Transverse colon (tissue), 4 donors: ENCODE data around the gene PPP3CA. TPM values are rescaled to one million over a fixed set of nuclear protein-coding genes. Genes with fewer than 3 reads are reported as not detected.
"Not testable (repeated sequence)": the region's sequence is repeated elsewhere in the genome, so short reads cannot be mapped to it uniquely, and the experiment has no call there.

Experiments used
- DNase-seq: peaks from one replicate; pipeline ENCODE4 v3.0.0-alpha.2; 2019
- H3K27ac ChIP-seq, 4 donors: fragments of 200-600 bp; sonication (generic); 2 replicates each; pipeline ENCODE4 v1.5.1; 2016 to 2018; ENCODE audit warnings: inconsistent platforms in 4 of 4
- H3K27me3 ChIP-seq: fragments of 200-600 bp; sonication (generic); 2 replicates; pipeline ENCODE4 v1.5.1; 2017; ENCODE audit warnings: inconsistent platforms
- H3K36me3 ChIP-seq, 4 donors: fragments of 200-600 bp; sonication (generic); 2 replicates each; pipeline ENCODE4 v1.5.1; 2017 to 2019; ENCODE audit warnings: inconsistent platforms in 4 of 4
- H3K4me1 ChIP-seq, 4 donors: fragments of 200-600 bp; sonication (generic); 2 replicates each; pipeline ENCODE4 v1.5.1; 2017 to 2020; ENCODE audit warnings: inconsistent platforms in 4 of 4
- H3K4me3 ChIP-seq, 4 donors: fragments of 200-600 bp; sonication (generic); 1 replicate in 1 of 4; 2 replicates in 3 of 4; pipeline versions ENCODE4 v1.5.1 to v1.6.1; 2017 to 2019; ENCODE audit warnings: inconsistent platforms in 4 of 4
- H3K9me3 ChIP-seq, 2 donors: fragments of 200-600 bp; sonication (generic); 2 replicates each; pipeline ENCODE4 v1.5.1; 2017 to 2019; ENCODE audit warnings: inconsistent platforms in 2 of 2
- CTCF ChIP-seq, 5 experiments: fragments of 200-600 bp in 3 of 5; fragments of 450-650 bp in 2 of 5; sonication (generic) in 3 of 5; IDR thresholded peaks; 1 replicate in 2 of 5; 2 replicates in 3 of 5; pipeline ENCODE4 v1.5.1; 2016 to 2017; ENCODE audit warnings: antibody characterized with exemption in 5 of 5, inconsistent platforms in 3 of 5, mild to moderate bottlenecking in 2 of 5, moderate library complexity in 1 of 5
- EP300 ChIP-seq: sonication (generic); formaldehyde crosslinking; IDR thresholded peaks from one replicate; pipeline ENCODE4 v1.6.1; 2017; ENCODE audit warnings: antibody characterized with exemption, low read depth
- POLR2A ChIP-seq: fragments of 450-650 bp; IDR thresholded peaks from one replicate; pipeline ENCODE4 v1.6.1; 2016; ENCODE audit warnings: antibody characterized with exemption, mild to moderate bottlenecking, moderate library complexity
- POLR2AphosphoS5 ChIP-seq, 3 donors: sonication (generic); formaldehyde crosslinking; IDR thresholded peaks; one replicate each; pipeline ENCODE4 v1.6.1; 2016; ENCODE audit warnings: antibody characterized with exemption in 3 of 3
- WGBS, 2 donors: methylation state at CpG; one replicate each; pipeline ENCODE4 v1.1.5; 2018; ENCODE audit warnings: low coverage in 1 of 2; 5-methylcytosine and 5-hydroxymethylcytosine counted together
- in situ Hi-C, 4 donors: fragments of 200-750 bp; cut with MboI; loops; one replicate each; pipeline versions ENCODE4 v1.15.0 to v1.15.1; 2017; ENCODE audit warnings: low sequenced_read_pairs in 3 of 4, low pct_ligation_motif_present in 1 of 4, low pct_unique_long_range_greater_than_20kb in 1 of 4
- intact Hi-C: fragments of 100-400 bp; cut with DNase I; formaldehyde crosslinking; loops from one replicate; pipeline ENCODE4 v1.15.1; 2023; ENCODE audit warnings: low total_unique reads
- total RNA-seq, 4 donors: library from RNA; depleted of rRNA; stranded (reverse); fragments of >200 nt; gene quantifications; one replicate each; pipeline ENCODE4 v1.1.0, GENCODE V29; 2016

The PPP3CA gene
- total RNA-seq, 4 donors from 2014 or later, result 29.2 to 50.7 (median 37.7) TPM

GRCh38 chr4:101008503-101008902, 338.8 kb downstream of the PPP3CA start:
- H3K27ac ChIP-seq, result no peak overlapping the region
- H3K9me3 ChIP-seq, result no peaks in the 10 kb centered on the region
- in situ Hi-C loops (no loop called here), intact Hi-C loops (no loop called here)
- TF ChIP-seq CTCF (IDR thresholded peaks at IDR 0.05), result no peak
- TF ChIP-seq EP300, result no peak
- TF ChIP-seq POLR2AphosphoS5 (IDR thresholded peaks at IDR 0.05), result no peak
- TF ChIP-seq POLR2A, result no peak
- WGBS, 2 donors, result 86% methylated on average over 3 of the region's 3 CpGs; no CpG with 5 or more reads in 1 of the 2 donors
- no peaks in the 10 kb centered on the region for H3K36me3 ChIP-seq
- no peaks in the 10 kb centered on the region for H3K27me3 ChIP-seq
- H3K4me3 ChIP-seq, result no peak overlapping the region
- H3K4me1 ChIP-seq, result peaks cover 0 to 11% (median 2%) of the 10 kb centered on the region in 4 donors
- no peak for DNase-seq

- Histone ChIP-seq H3K4me1 (peaks cover 0 to 11% (median 2%) of the 10 kb centered on the region in 4 donors), H3K27me3 (no peaks in the 10 kb centered on the region), H3K4me3 (no peak overlapping the region), H3K9me3 (peaks cover 0 to 3% of the 10 kb centered on the region in 2 donors), H3K36me3 (no peaks in the 10 kb centered on the region), H3K27ac (no peak overlapping the region)
- WGBS, 2 donors, result 89% methylated on average over 2 of the region's 2 CpGs; no CpG with 5 or more reads in 1 of the 2 donors
- no peak for DNase-seq
- intact Hi-C loops (no loop called here), in situ Hi-C loops (no loop called here)
- no peak for TF ChIP-seq CTCF (IDR thresholded peaks at IDR 0.05)
- TF ChIP-seq POLR2AphosphoS5 (IDR thresholded peaks at IDR 0.05), result no peak
- TF ChIP-seq POLR2A, result no peak
- TF ChIP-seq EP300, result no peak
These were observed 341.7 kb downstream of the PPP3CA start for GRCh38 chr4:101005659-101006058.

GRCh38 chr4:101000496-101000895, 346.8 kb downstream of the PPP3CA start:
- H3K36me3 ChIP-seq, result no peaks in the 10 kb centered on the region
- WGBS, 2 donors, result 77 to 91% methylated on average over 1 of the region's 1 CpG
- H3K27ac ChIP-seq, result no peak overlapping the region
- DNase-seq, result no peak
- H3K4me1 ChIP-seq, result no peaks in the 10 kb centered on the region
- H3K27me3 ChIP-seq, result no peaks in the 10 kb centered on the region
- no peak overlapping the region for H3K4me3 ChIP-seq
- intact Hi-C loops (no loop called here), in situ Hi-C loops (no loop called here)
- no peak for TF ChIP-seq POLR2A
- TF ChIP-seq CTCF (IDR thresholded peaks at IDR 0.05), result no peak
- TF ChIP-seq EP300, result no peak
- TF ChIP-seq POLR2AphosphoS5 (IDR thresholded peaks at IDR 0.05), result no peak
- H3K9me3 ChIP-seq, result peaks cover 0 to 3% of the 10 kb centered on the region in 2 donors

GRCh38 chr4:100995671-100996070, 351.7 kb downstream of the PPP3CA start:
- no peaks in the 10 kb centered on the region for H3K36me3 ChIP-seq
- no peak for TF ChIP-seq EP300
- no peak for TF ChIP-seq CTCF (IDR thresholded peaks at IDR 0.05)
- no peak for TF ChIP-seq POLR2A
- TF ChIP-seq POLR2AphosphoS5 (IDR thresholded peaks at IDR 0.05), result no peak
- no peak overlapping the region for H3K27ac ChIP-seq
- intact Hi-C loops (no loop called here), in situ Hi-C loops (no loop called here)
- H3K4me1 ChIP-seq, result no peaks in the 10 kb centered on the region
- no peak overlapping the region for H3K4me3 ChIP-seq
- no peaks in the 10 kb centered on the region for H3K27me3 ChIP-seq
- no peaks in the 10 kb centered on the region for H3K9me3 ChIP-seq
- no peak for DNase-seq
- 76 to 83% methylated on average over 5 of the region's 5 CpGs for WGBS, 2 donors

- in situ Hi-C loops, DNase-seq, H3K36me3 ChIP-seq, H3K4me3 ChIP-seq, H3K27ac ChIP-seq, H3K9me3 ChIP-seq, H3K27me3 ChIP-seq, H3K4me1 ChIP-seq, intact Hi-C loops: not testable (repeated sequence)
- 94 to 100% methylated on average over 3 to 10 of the region's 10 CpGs for WGBS, 2 donors
These were observed 352.3 kb downstream of the PPP3CA start for GRCh38 chr4:100995002-100995401.

- 88 to 89% methylated on average over 4 to 6 of the region's 6 CpGs for WGBS, 2 donors
- H3K4me1 ChIP-seq, H3K36me3 ChIP-seq, H3K4me3 ChIP-seq, H3K9me3 ChIP-seq, intact Hi-C loops, in situ Hi-C loops, H3K27me3 ChIP-seq, H3K27ac ChIP-seq, DNase-seq: not testable (repeated sequence)
These were observed 355.8 kb downstream of the PPP3CA start for GRCh38 chr4:100991332-100992069.
